GM23248 (cell line): ENCODE results near the gene PTPN2. TPM values are rescaled to one million over a fixed set of nuclear protein-coding genes. Genes with fewer than 3 reads are reported as not detected.
"Not testable (repeated sequence)": the region's sequence is repeated elsewhere in the genome, so short reads cannot be mapped to it uniquely, and the experiment has no call there.

Source experiments
- DNase-seq: peaks from one replicate; pipeline ENCODE4 v3.0.0-alpha.2; 2015
- H2AFZ ChIP-seq: fragments of 200-600 bp; sonication (generic); 2 replicates; pipeline ENCODE4 v1.6.1; 2016; ENCODE audit warnings: antibody characterized with exemption
- H3F3A ChIP-seq: fragments of 200-600 bp; sonication (generic); 2 replicates; pipeline ENCODE4 v1.6.1; 2016; ENCODE audit warnings: mild to moderate bottlenecking, antibody characterized with exemption, mixed run types; ENCODE audit not compliant: insufficient read depth
- H3K27ac ChIP-seq: fragments of 200-600 bp; sonication (generic); 2 replicates; pipeline ENCODE4 v1.5.1; 2016; ENCODE audit warnings: mild to moderate bottlenecking
- H3K27me3 ChIP-seq: fragments of 200-600 bp; sonication (generic); replicated peaks from 2 replicates; pipeline ENCODE4 v1.6.1; 2016; ENCODE audit warnings: mild to moderate bottlenecking; ENCODE audit not compliant: insufficient read depth
- H3K36me3 ChIP-seq: fragments of 200-600 bp; sonication (generic); 2 replicates; pipeline ENCODE4 v1.6.1; 2016; ENCODE audit warnings: low read depth, mild to moderate bottlenecking
- H3K4me1 ChIP-seq: fragments of 200-600 bp; sonication (generic); 2 replicates; pipeline ENCODE4 v1.6.1; 2016; ENCODE audit warnings: mild to moderate bottlenecking; ENCODE audit not compliant: insufficient read depth
- H3K4me2 ChIP-seq: fragments of 200-600 bp; sonication (generic); one replicate; pipeline ENCODE4 v1.6.1; 2016; ENCODE audit warnings: mild to moderate bottlenecking; ENCODE audit not compliant: unreplicated experiment
- H3K4me3 ChIP-seq: fragments of 200-600 bp; sonication (generic); 2 replicates; pipeline ENCODE4 v1.5.1; 2016; ENCODE audit warnings: mild to moderate bottlenecking
- H3K79me2 ChIP-seq: fragments of 200-600 bp; sonication (generic); 2 replicates; pipeline ENCODE4 v1.6.1; 2016; ENCODE audit warnings: mild to moderate bottlenecking; ENCODE audit not compliant: insufficient read depth
- H3K9ac ChIP-seq: fragments of 200-600 bp; sonication (generic); 2 replicates; pipeline ENCODE4 v1.6.1; 2016; ENCODE audit warnings: mild to moderate bottlenecking
- H3K9me2 ChIP-seq: fragments of 200-600 bp; sonication (generic); 2 replicates; pipeline ENCODE4 v1.6.1; 2016; ENCODE audit warnings: mixed run types, mild to moderate bottlenecking, moderate library complexity; ENCODE audit not compliant: insufficient read depth
- H3K9me3 ChIP-seq: fragments of 200-600 bp; sonication (generic); one replicate; pipeline ENCODE4 v1.6.1; 2017; ENCODE audit warnings: low read depth
- H4K20me1 ChIP-seq: fragments of 200-600 bp; sonication (generic); 2 replicates; pipeline ENCODE4 v1.6.0; 2016; ENCODE audit not compliant: insufficient read depth
- EZH2 ChIP-seq: fragments of 200-600 bp; sonication (generic); IDR thresholded peaks from 2 replicates; pipeline ENCODE4 v1.6.1; 2018; ENCODE audit warnings: antibody characterized with exemption, mild to moderate bottlenecking; ENCODE audit not compliant: insufficient read depth, poor library complexity, severe bottlenecking
- EZH2phosphoT487 ChIP-seq: fragments of 200-600 bp; sonication (generic); IDR thresholded peaks from 2 replicates; pipeline ENCODE4 v1.6.1; 2018; ENCODE audit warnings: antibody characterized with exemption, moderate library complexity, mild to moderate bottlenecking, low read depth; ENCODE audit not compliant: insufficient read depth
- WGBS, 2 experiments: methylation state at CpG; one replicate each; pipeline ENCODE4 v1.1.6; 2015 to 2017; ENCODE audit warnings: low lambda C conversion rate in 2 of 2, low coverage in 1 of 2; ENCODE audit errors: missing lambda C conversion rate in 2 of 2; 5-methylcytosine and 5-hydroxymethylcytosine counted together
- in situ Hi-C: fragments of 300-500 bp; cut with MboI; formaldehyde crosslinking; loops from 2 replicates; pipeline ENCODE4 v1.15.0; 2020
- polyA plus RNA-seq: library from polyadenylated mRNA; unstranded; fragments of >200 nt; fragmentation: Nextera tagmentation; extraction: Ambion mirVana; gene quantifications from 2 replicates; pipeline ENCODE4 v1.2.1, GENCODE V29; 2016
- total RNA-seq: library from RNA; depleted of rRNA; stranded (reverse); fragments of >200 nt; shearing (Covaris generic); gene quantifications from 2 replicates; pipeline ENCODE4 v1.2.3, GENCODE V29; 2014

Gene PTPN2
- total and polyA plus RNA-seq, 2 experiments from 2014 or later: 18.4 to 30.5 TPM

- Histone ChIP-seq H4K20me1 (no peaks in the 10 kb centered on the region), H3K9me2 (no peaks in the 10 kb centered on the region), H3K79me2 (no peaks in the 10 kb centered on the region), H2AFZ (no peak overlapping the region; the same call in 1 of the 2 replicates), H3K9me3 (no peaks in the 10 kb centered on the region), H3K4me2 (no peak overlapping the region), H3K4me3 (no peak overlapping the region), H3K4me1 (0 out of 2 replicates have a peak, but pooled peaks cover 3% of the 10 kb centered on the region), H3K36me3 (no peaks in the 10 kb centered on the region), H3K9ac (no peak overlapping the region), H3F3A (no peaks in the 10 kb centered on the region), H3K27ac (no peak overlapping the region), H3K27me3 (no peaks in the 10 kb centered on the region)
- in situ Hi-C loops: no loop called here
- DNase-seq: no peak
- TF ChIP-seq EZH2phosphoT487 (no peak), EZH2 (no peak)
- 41 to 42% methylated on average over 13 of the region's 13 CpGs for WGBS, 2 experiments
These were observed 117.0 kb downstream of the PTPN2 start for GRCh38 chr18:12766986-12767433.

DNA sequence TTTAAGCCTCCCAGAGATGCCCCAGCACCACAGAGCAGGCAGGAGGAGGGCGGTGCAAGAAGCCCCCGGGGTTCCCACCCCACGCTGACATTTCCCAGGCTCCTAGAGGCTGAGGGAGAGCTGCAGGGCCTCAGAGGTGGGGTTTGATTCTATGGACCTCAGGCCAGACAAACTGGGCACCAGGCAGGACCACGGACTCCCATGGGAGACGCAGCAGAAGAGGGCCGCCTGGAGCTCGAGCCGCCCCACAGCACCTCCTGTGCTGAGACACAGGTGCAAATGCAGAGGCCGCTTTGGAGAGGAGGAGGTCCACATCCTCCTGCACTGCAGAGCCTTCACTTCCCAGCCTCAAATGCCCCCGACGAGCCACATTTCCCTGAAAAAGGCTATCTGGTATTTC lies 118.5 kb downstream of the PTPN2 start:
- H3K9ac ChIP-seq: no peak overlapping the region
- in situ Hi-C loops: no loop called here
- no peak for TF ChIP-seq EZH2phosphoT487
- TF ChIP-seq EZH2: no peak

GRCh38 chr18:12765126-12765525 lies 118.9 kb downstream of the PTPN2 start:
- Histone ChIP-seq H2AFZ (no peak overlapping the region), H3K9me3 (no peaks in the 10 kb centered on the region), H3K4me1 (0 out of 2 replicates have a peak, but pooled peaks cover 3% of the 10 kb centered on the region), H3K27ac (no peak overlapping the region), H4K20me1 (no peaks in the 10 kb centered on the region), H3K27me3 (no peaks in the 10 kb centered on the region), H3K9me2 (no peaks in the 10 kb centered on the region), H3F3A (no peaks in the 10 kb centered on the region), H3K9ac (no peak overlapping the region), H3K4me2 (no peak overlapping the region), H3K4me3 (no peak overlapping the region), H3K79me2 (no peaks in the 10 kb centered on the region), H3K36me3 (no peaks in the 10 kb centered on the region)
- TF ChIP-seq EZH2 (no peak), EZH2phosphoT487 (no peak)
- WGBS, 2 experiments: 85% methylated on average over 8 of the region's 8 CpGs
- in situ Hi-C loops: no loop called here
- no peak for DNase-seq

More for the DNA sequence above, 118.5 kb downstream of the PTPN2 start:
- Histone ChIP-seq H4K20me1 (no peaks in the 10 kb centered on the region), H3K36me3 (no peaks in the 10 kb centered on the region), H2AFZ (no peak overlapping the region), H3K27ac (no peak overlapping the region), H3K9me3 (no peaks in the 10 kb centered on the region), H3K79me2 (no peaks in the 10 kb centered on the region), H3K27me3 (no peaks in the 10 kb centered on the region), H3K4me2 (no peak overlapping the region), H3K4me1 (0 out of 2 replicates have a peak, but pooled peaks cover 3% of the 10 kb centered on the region), H3F3A (no peaks in the 10 kb centered on the region), H3K9me2 (no peaks in the 10 kb centered on the region), H3K4me3 (no peak overlapping the region)
- DNase-seq: no peak
- 87 to 90% methylated on average over 10 to 11 of the region's 11 CpGs for WGBS, 2 experiments

- H4K20me1 ChIP-seq, H3K27me3 ChIP-seq, H3K9ac ChIP-seq, H3K9me3 ChIP-seq, H3F3A ChIP-seq, DNase-seq, H3K4me2 ChIP-seq, H3K36me3 ChIP-seq, H3K4me3 ChIP-seq, H3K4me1 ChIP-seq, H2AFZ ChIP-seq, H3K79me2 ChIP-seq, H3K9me2 ChIP-seq, in situ Hi-C loops, H3K27ac ChIP-seq: not testable (repeated sequence)
- 60 to 63% methylated on average over 3 of the region's 3 CpGs for whole genome bisulfite sequencing, 2 experiments
These were observed 125.5 kb downstream of the PTPN2 start for GRCh38 chr18:12758566-12758965.

GRCh38 chr18:12756619-12757239 lies 127.3 kb downstream of the PTPN2 start:
- WGBS, 2 experiments: 79 to 80% methylated on average over 14 of the region's 14 CpGs
- DNase-seq, in situ Hi-C loops: not testable (repeated sequence)

DNA sequence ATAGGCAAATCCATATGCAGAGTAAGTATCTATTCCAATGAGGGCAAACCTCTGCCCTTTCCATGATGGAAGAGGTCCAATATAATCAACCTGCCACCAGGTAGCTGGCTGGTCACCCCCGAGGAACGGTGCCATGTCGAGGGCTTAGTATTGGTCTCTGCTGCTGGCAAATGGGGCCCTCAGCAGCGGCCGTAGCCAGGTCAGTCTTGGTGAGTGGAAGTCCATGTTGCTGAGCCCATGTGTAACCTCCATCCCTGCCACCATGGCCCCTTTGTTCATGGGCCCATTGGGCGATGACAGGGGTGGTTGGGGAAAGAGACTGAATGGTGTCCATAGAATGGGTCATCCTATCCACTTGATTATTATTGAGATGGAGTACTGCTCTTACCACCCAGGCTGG lies 128.4 kb downstream of the PTPN2 start:
- in situ Hi-C loops, H3K9me3 ChIP-seq, H3K9ac ChIP-seq, H3K4me1 ChIP-seq, DNase-seq, H3K27me3 ChIP-seq, H3K27ac ChIP-seq, H2AFZ ChIP-seq, H3K4me2 ChIP-seq, H3K36me3 ChIP-seq, H3F3A ChIP-seq, H3K79me2 ChIP-seq, H4K20me1 ChIP-seq, H3K9me2 ChIP-seq, H3K4me3 ChIP-seq: not testable (repeated sequence)
- 81 to 89% methylated on average over 6 of the region's 6 CpGs for WGBS, 2 experiments

More at GRCh38 chr18:12756619-12757239, 127.3 kb downstream of the PTPN2 start:
- not testable (repeated sequence) for H4K20me1 ChIP-seq, H2AFZ ChIP-seq, H3K27me3 ChIP-seq, H3F3A ChIP-seq, H3K4me1 ChIP-seq, H3K4me3 ChIP-seq, H3K36me3 ChIP-seq, H3K9me2 ChIP-seq, H3K4me2 ChIP-seq, H3K27ac ChIP-seq, H3K9ac ChIP-seq, H3K9me3 ChIP-seq, H3K79me2 ChIP-seq
